HG03520 (cell line): ENCODE measurements around the gene DNMT3A.

Experiments
- ATAC-seq: cut with Tn5 transposase; IDR thresholded peaks from one replicate; pipeline ENCODE4 v1.9.1; 2021; ENCODE audit warnings: mild to moderate bottlenecking, moderate library complexity; ENCODE audit not compliant: unreplicated experiment

The DNMT3A gene

GRCh38 chr2:25308599-25308998, 33.1 kb downstream of the DNMT3A start:
- no peak for ATAC-seq

GRCh38 chr2:25307949-25308557, 33.7 kb downstream of the DNMT3A start:
- ATAC-seq, result no peak

- no peak for ATAC-seq
Measured at GRCh38 chr2:25306777-25307368, 34.9 kb downstream of the DNMT3A start.

- ATAC-seq, result no peak
Measured at GRCh38 chr2:25305775-25306174, 36.0 kb downstream of the DNMT3A start.

- ATAC-seq, result no peak
Measured at GRCh38 chr2:25304826-25305596, 36.7 kb downstream of the DNMT3A start.

- ATAC-seq, result no peak
Measured at GRCh38 chr2:25304321-25304720, 37.4 kb downstream of the DNMT3A start.

GRCh38 chr2:25303633-25304236, 38.0 kb downstream of the DNMT3A start:
- no peak for ATAC-seq

- no peak for ATAC-seq
Measured at GRCh38 chr2:25302758-25303375, 38.9 kb downstream of the DNMT3A start.

GRCh38 chr2:25301453-25302352, 40.0 kb downstream of the DNMT3A start:
- peak; percentile 97 for ATAC-seq

- ATAC-seq, result no peak
Measured at GRCh38 chr2:25300001-25300400, 41.7 kb downstream of the DNMT3A start.

- ATAC-seq, result no peak
Measured at GRCh38 chr2:25298776-25299431, 42.8 kb downstream of the DNMT3A start.

GRCh38 chr2:25297738-25298137, 44.0 kb downstream of the DNMT3A start:
- no peak for ATAC-seq

- no peak for ATAC-seq
Measured at GRCh38 chr2:25295621-25296020, 46.1 kb downstream of the DNMT3A start.

GRCh38 chr2:25294573-25295462, 46.9 kb downstream of the DNMT3A start:
- ATAC-seq, result peak; percentile 95

- no peak for ATAC-seq
Measured at GRCh38 chr2:25293958-25294562, 47.7 kb downstream of the DNMT3A start.

GRCh38 chr2:25293145-25293544, 48.6 kb downstream of the DNMT3A start:
- no peak for ATAC-seq

- no peak for ATAC-seq
Measured at GRCh38 chr2:25292408-25292807, 49.3 kb downstream of the DNMT3A start.

- no peak for ATAC-seq
Measured at GRCh38 chr2:25290811-25291495, 50.8 kb downstream of the DNMT3A start.
